Kasumi-1 (cell line): ENCODE measurements around the gene SLC6A13.
"Not testable (repeated sequence)": the region's sequence is repeated elsewhere in the genome, so short reads cannot be mapped to it uniquely, and the experiment has no call there.

Source experiments
- DNase-seq, 2 experiments: peaks; one replicate each; lab custom pipeline; 2025; lab: John Stamatoyannopoulos, UW

Gene SLC6A13

DNA sequence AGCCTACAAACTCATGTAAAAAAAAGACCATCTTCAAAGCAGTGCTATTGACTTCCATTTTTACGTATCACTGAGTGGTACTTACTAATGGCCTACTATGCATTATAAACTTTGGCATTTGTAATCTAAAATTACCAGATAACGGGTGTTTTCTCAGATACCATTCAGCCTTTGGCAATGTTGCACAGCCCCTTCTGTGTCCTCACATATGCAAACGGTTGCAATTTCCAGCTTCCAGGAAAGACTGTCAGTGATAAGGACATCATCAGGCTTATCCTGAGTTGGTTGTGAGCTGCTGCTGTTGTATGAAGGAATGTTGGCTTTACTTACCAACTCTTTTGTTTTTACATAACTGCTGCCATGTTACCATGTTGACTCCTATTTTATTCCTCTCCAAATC is 1.6 kb upstream of the SLC6A13 start:
- DNase-seq = no peak

GRCh38 chr12:263574-263973 is 938 bp upstream of the SLC6A13 start:
- DNase-seq = no peak

DNA sequence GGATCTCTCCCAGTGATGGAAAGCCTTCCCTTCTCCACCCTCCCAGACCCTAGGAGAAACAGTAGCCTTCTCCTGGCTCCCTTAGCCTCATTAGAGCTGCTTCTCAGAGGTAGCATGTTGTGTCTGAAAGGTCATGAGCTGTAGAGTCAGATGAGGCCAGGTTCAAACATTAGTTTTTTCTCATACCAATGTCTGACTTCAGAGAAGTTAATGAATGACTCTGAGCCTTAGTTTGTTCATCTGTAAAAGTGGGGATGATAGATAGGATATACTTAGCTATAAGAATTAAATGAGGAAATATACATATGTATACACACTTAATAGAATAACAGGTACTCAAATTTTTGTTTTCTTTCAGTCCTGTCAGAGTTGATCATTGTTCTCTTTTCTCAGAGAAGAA is 523 bp downstream of the SLC6A13 start:
- DNase-seq = no peak

DNA sequence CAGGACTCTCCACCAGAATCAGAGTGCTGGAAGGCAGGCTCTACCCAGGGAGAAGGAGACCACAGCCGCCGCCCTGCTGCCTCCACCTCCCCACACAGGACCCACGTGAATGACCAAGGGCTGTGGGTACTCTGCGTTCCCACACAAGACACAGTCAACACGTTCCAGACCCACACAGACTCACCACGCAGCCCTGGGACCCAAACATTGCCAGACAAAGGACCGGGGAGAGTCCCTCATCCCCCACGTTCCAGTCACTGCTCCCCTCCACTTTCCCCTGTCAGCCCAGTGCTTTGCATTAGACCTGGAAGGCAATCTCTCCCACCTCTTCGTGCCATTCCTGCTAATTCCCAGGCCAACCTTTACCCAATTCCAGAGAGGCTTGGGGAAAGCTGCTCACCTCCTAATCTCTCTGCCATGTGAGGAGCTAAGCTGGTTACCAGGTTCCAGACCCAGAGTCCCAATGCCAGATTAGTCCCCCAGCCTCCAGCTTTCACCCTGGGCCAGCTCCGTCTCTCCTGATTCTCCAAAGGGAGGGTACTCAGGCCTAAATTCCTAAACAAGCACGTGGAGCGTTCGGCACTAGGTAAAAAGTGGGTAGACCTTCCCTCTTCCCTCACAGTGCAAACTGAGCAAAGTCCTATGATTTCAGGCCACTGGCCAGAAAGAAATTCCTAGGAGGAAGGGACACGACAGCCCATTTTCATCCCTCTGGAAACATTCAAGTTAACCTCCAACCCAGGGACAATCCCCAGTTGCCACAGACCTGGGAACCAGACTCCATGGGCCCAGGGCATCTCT is 4.9 kb downstream of the SLC6A13 start:
- DNase-seq = no peak

GRCh38 chr12:256958-257357 is 5.7 kb downstream of the SLC6A13 start:
- DNase-seq = no peak

- DNase-seq = no peak
Observed at GRCh38 chr12:256225-256624, 6.4 kb downstream of the SLC6A13 start.

DNA sequence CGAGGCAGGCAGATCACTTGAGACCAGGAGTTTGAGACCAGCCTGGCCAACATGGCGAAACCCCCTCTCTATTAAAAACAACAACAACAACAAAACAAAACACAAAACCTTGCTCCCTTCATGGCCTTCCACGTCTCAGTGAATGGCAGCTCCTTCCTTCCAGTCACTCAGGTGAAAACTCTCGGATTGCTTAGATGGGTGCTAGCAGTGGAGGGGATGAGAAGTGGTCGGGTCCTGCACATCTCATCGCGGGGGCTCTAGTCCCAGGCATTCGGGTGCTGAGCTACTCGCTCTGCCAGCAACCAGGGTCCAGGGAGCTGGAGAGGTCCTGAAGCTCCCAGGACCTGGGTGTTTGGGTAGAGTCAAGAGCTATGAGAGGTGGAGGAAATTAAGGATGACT is 7.7 kb downstream of the SLC6A13 start:
- DNase-seq = no peak

DNA sequence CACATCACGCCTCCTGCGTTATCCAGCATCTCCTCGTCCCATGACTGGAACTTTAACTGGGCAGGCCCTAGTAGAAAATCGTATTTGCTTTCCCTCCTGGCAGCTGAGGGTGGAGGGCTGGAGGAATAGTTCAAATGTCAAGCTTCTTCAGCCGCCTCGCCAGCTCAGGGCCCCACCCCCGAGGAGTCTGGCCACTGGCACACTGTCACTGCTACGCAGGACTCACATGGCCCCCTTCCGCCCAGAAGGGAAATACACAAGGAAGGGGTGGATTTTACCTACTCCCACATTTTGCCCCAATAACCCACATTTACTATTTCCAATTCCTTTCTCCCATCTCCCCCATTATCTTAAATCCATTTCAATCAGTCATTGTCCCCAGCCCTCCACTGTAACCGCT is 8.6 kb downstream of the SLC6A13 start:
- DNase-seq = no peak

DNA sequence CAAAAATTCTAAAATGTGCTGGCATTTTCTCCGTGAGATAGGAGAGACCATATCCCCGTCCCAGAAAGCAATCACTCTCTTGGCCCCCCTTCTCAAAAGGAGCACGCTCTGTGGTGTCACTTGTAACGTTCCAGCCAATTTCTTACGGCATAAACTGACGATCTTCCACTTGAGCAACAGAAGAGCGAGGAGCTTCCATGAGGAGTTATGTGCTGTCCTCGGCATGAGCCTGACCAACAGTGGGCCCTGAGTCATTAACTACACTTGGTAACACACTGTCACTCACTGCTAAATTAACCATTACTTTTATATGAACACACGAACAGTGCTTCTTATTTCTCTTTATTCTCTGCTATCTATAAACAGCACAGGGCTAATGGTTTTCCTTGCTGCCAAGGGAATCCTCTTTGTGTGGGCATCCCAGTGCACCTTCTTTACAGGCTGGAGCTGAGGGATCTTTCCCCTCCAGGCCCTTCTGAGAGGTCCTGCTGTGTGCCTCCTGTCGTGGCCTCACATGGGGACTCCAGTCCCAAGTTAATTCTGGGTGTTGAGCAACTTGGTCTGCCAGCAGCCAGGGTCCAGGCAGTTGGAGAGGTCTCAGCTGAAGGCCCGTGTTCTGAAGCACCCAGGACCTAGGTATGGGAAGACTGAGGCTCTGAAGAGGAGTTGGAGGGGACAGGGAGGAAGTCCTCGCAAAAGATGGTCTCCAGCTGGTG is 9.4 kb downstream of the SLC6A13 start:
- no peak for DNase-seq

DNA sequence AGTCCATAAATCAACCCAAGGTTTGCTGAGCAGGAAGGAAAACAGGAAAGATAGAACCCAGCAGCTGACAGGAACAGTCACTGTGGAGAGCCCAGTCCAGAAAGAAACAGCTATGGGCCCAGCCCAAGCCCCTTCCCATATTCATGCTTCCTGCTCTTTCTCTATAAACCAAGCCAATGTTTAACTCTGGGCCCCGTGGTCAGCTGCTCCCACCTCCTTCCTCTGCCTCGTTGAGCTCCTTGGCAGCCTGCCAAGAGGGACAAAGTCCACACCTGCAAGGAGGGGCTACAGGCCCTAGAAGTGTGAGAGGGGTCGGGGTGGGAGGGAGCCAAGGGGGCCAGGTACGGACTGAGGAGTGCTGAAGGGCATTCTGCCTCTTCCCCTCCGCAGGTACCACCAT is 10.0 kb downstream of the SLC6A13 start:
- no peak for DNase-seq

GRCh38 chr12:247271-247670 is 15.4 kb downstream of the SLC6A13 start:
- no peak for DNase-seq

DNA sequence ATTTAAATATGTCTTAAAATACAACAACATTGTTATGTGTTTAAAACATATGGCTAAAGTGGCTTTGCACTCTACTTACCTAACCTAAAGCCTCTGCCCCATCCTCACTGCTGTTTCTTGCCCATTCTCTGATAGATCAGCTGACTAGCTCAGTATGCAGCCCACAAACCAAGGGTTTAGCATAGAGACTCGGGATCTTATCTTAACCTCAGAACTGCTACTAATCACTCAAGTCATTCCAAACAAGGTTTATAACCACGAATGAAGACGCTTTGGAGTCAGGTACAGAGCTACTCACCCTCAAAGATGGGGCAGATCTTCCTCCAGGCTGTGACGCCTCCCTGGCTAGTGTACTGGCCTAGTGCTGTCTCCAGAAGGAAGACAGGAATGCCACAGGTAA is 19.3 kb downstream of the SLC6A13 start:
- no peak for DNase-seq

DNA sequence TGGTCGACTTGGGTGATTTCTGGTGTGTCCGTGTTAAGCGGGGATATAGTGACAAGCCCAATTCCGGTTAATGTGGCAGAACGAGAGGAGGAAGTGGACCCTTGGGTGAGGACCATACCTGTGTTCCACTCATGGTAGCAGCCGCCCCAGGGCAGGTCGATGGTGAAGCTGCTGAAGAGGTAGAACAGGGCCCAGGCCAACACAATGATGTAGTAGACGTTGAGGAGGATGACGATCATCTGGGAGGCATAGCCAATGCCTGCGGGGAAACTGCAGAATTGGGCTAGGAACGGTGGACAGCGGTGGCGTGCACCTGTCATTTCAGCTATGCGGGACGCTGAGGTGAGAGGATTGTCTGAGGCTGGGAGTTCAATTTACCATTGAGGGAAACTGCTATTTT is 20.1 kb downstream of the SLC6A13 start:
- DNase-seq = no peak

GRCh38 chr12:241266-241665 is 21.4 kb downstream of the SLC6A13 start:
- DNase-seq = no peak

- DNase-seq = no peak
Observed at GRCh38 chr12:240566-240965, 22.1 kb downstream of the SLC6A13 start.

- no peak for DNase-seq
Observed at GRCh38 chr12:238736-239398, 23.8 kb downstream of the SLC6A13 start.

- DNase-seq = no peak
Observed at GRCh38 chr12:238116-238515, 24.5 kb downstream of the SLC6A13 start.

- no peak for DNase-seq
Observed at GRCh38 chr12:237026-237815, 25.4 kb downstream of the SLC6A13 start.

- no peak for DNase-seq
Observed at GRCh38 chr12:236445-236844, 26.2 kb downstream of the SLC6A13 start.

GRCh38 chr12:235967-236366 is 26.7 kb downstream of the SLC6A13 start:
- not testable (repeated sequence) for DNase-seq

DNA sequence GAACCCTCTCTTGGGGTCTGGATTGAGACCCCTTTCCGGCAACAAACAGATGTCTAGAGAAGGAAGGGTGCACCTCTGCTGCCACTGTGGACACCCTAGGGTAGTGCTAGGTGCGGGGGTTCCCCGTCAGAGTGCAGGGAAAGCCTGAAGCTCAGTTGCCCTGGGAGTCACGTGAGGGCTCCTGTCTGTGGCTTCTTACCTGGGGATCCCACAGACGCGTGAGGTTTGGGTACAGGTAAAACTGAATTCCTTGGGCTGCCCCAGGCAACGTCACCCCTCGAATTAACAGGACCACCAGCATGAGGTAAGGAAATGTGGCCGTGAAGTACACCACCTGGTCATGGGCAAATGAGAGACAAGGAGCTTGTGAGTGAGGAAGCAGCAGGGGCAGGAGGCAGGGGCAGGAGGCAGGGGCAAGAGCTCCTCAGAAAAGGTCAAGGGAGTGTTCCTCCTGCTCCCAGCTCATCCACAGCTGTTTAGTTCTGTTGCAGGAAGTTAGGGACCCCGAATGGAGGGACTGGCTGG is 27.7 kb downstream of the SLC6A13 start:
- no peak for DNase-seq

GRCh38 chr12:234019-234418 is 28.6 kb downstream of the SLC6A13 start:
- no peak for DNase-seq
